IPS DF 6.9 (cell line): ENCODE data around the gene TRPM3.

Experiments
- DNase-seq: peaks from one replicate; pipeline ENCODE4 v3.0.0-alpha.2; 2013; ENCODE audit warnings: low read depth, low spot score
- H3K27ac ChIP-seq: one replicate; pipeline ENCODE4 v1.5.1; 2013; ENCODE audit warnings: low read length, control low read depth
- H3K27me3 ChIP-seq: 2 replicates; pipeline ENCODE4 v1.6.1; 2013; ENCODE audit warnings: mild to moderate bottlenecking, low read length; ENCODE audit not compliant: control insufficient read depth, insufficient read depth
- H3K36me3 ChIP-seq: 2 replicates; pipeline ENCODE4 v1.6.1; 2013; ENCODE audit warnings: low read length; ENCODE audit not compliant: control insufficient read depth, insufficient read depth
- H3K4me1 ChIP-seq: 2 replicates; pipeline ENCODE4 v1.6.1; 2013; ENCODE audit warnings: low read length; ENCODE audit not compliant: control insufficient read depth, insufficient read depth
- H3K4me3 ChIP-seq: 2 replicates; pipeline ENCODE4 v1.5.1; 2013; ENCODE audit warnings: mild to moderate bottlenecking, low read length
- H3K9me3 ChIP-seq: 2 replicates; pipeline ENCODE4 v1.6.1; 2013; ENCODE audit warnings: low read length, inconsistent platforms; ENCODE audit not compliant: control insufficient read depth, insufficient read depth
- WGBS: extraction: QIAGEN DNeasy Blood & Tissue Kit; methylation state at CpG from one replicate; pipeline ENCODE4 v1.1.7; 2013; ENCODE audit warnings: mixed read lengths, missing lambda C conversion rate; ENCODE audit not compliant: insufficient read length, insufficient coverage; 5-methylcytosine and 5-hydroxymethylcytosine counted together

TRPM3 gene

GRCh38 chr9:70934642-70935041 lies 186.8 kb downstream of the TRPM3 start:
- WGBS, result no CpG with 5 or more reads among the region's 1 CpG
- DNase-seq, result no peak

GRCh38 chr9:70933321-70933720 lies 188.1 kb downstream of the TRPM3 start:
- Histone ChIP-seq H3K9me3 (no peaks in the 10 kb centered on the region), H3K36me3 (no peaks in the 10 kb centered on the region), H3K27ac (no peak overlapping the region), H3K4me3 (no peak overlapping the region), H3K4me1 (peaks cover 4% of the 10 kb centered on the region), H3K27me3 (no peaks in the 10 kb centered on the region)
- WGBS, result 100% methylated on average over 1 of the region's 1 CpG
- no peak for DNase-seq

More at GRCh38 chr9:70934642-70935041, 186.8 kb downstream of the TRPM3 start:
- Histone ChIP-seq H3K4me1 (peaks cover 4% of the 10 kb centered on the region), H3K4me3 (no peak overlapping the region), H3K9me3 (no peaks in the 10 kb centered on the region), H3K27ac (no peak overlapping the region), H3K27me3 (no peaks in the 10 kb centered on the region), H3K36me3 (no peaks in the 10 kb centered on the region)

GRCh38 chr9:70932097-70932496 lies 189.3 kb downstream of the TRPM3 start:
- Histone ChIP-seq H3K27ac (no peak overlapping the region), H3K36me3 (no peaks in the 10 kb centered on the region), H3K4me3 (no peak overlapping the region), H3K27me3 (no peaks in the 10 kb centered on the region), H3K4me1 (peaks cover 4% of the 10 kb centered on the region), H3K9me3 (no peaks in the 10 kb centered on the region)
- WGBS, result no CpG with 5 or more reads among the region's 1 CpG
- DNase-seq, result no peak

GRCh38 chr9:70927530-70927929 lies 193.9 kb downstream of the TRPM3 start:
- no peak for DNase-seq
- H3K36me3 ChIP-seq, result no peaks in the 10 kb centered on the region
- no CpG with 5 or more reads among the region's 2 CpGs for WGBS

GRCh38 chr9:70924895-70925547 lies 196.4 kb downstream of the TRPM3 start:
- Histone ChIP-seq H3K27me3 (no peaks in the 10 kb centered on the region; the same call in 1 of the 2 replicates), H3K36me3 (no peaks in the 10 kb centered on the region), H3K4me3 (no peak overlapping the region), H3K9me3 (no peaks in the 10 kb centered on the region), H3K4me1 (no peaks in the 10 kb centered on the region; the same call in 1 of the 2 replicates), H3K27ac (no peak overlapping the region)
- WGBS, result no CpG with 5 or more reads among the region's 9 CpGs
- DNase-seq, result peak; percentile 16

More at GRCh38 chr9:70927530-70927929, 193.9 kb downstream of the TRPM3 start:
- H3K9me3 ChIP-seq, result no peaks in the 10 kb centered on the region
- peaks cover 3% of the 10 kb centered on the region; the same call in 1 of the 2 replicates for H3K4me1 ChIP-seq
- no peak overlapping the region for H3K27ac ChIP-seq
- H3K4me3 ChIP-seq, result no peak overlapping the region
- no peaks in the 10 kb centered on the region; the same call in 1 of the 2 replicates for H3K27me3 ChIP-seq

GRCh38 chr9:70924380-70924779 lies 197.0 kb downstream of the TRPM3 start:
- Histone ChIP-seq H3K9me3 (no peaks in the 10 kb centered on the region), H3K36me3 (no peaks in the 10 kb centered on the region), H3K4me1 (no peaks in the 10 kb centered on the region; the same call in 1 of the 2 replicates), H3K4me3 (no peak overlapping the region), H3K27me3 (no peaks in the 10 kb centered on the region; the same call in 1 of the 2 replicates), H3K27ac (no peak overlapping the region)
- WGBS, result no CpG with 5 or more reads among the region's 6 CpGs
- DNase-seq, result no peak

GRCh38 chr9:70923961-70924360 lies 197.5 kb downstream of the TRPM3 start:
- DNase-seq, result no peak
- Histone ChIP-seq H3K4me3 (no peak overlapping the region), H3K9me3 (no peaks in the 10 kb centered on the region), H3K27me3 (no peaks in the 10 kb centered on the region; the same call in 1 of the 2 replicates), H3K4me1 (no peaks in the 10 kb centered on the region; the same call in 1 of the 2 replicates), H3K36me3 (no peaks in the 10 kb centered on the region), H3K27ac (no peak overlapping the region)
- WGBS, result no CpG with 5 or more reads among the region's 1 CpG

- H3K27me3 ChIP-seq, result no peaks in the 10 kb centered on the region; the same call in 1 of the 2 replicates
These were observed 200.3 kb downstream of the TRPM3 start for GRCh38 chr9:70921136-70921535.

GRCh38 chr9:70917277-70917676 lies 204.1 kb downstream of the TRPM3 start:
- no peaks in the 10 kb centered on the region for H3K36me3 ChIP-seq
- DNase-seq, result no peak
- H3K27me3 ChIP-seq, result no peaks in the 10 kb centered on the region
- no peak overlapping the region for H3K4me3 ChIP-seq
- H3K9me3 ChIP-seq, result no peaks in the 10 kb centered on the region
- H3K4me1 ChIP-seq, result no peaks in the 10 kb centered on the region; the same call in 1 of the 2 replicates
- WGBS, result no CpG with 5 or more reads among the region's 7 CpGs
- no peak overlapping the region for H3K27ac ChIP-seq

More at GRCh38 chr9:70921136-70921535, 200.3 kb downstream of the TRPM3 start:
- Histone ChIP-seq H3K4me3 (no peak overlapping the region), H3K36me3 (no peaks in the 10 kb centered on the region), H3K4me1 (no peaks in the 10 kb centered on the region; the same call in 1 of the 2 replicates), H3K27ac (no peak overlapping the region), H3K9me3 (no peaks in the 10 kb centered on the region)
- no CpG with 5 or more reads among the region's 1 CpG for WGBS
- no peak for DNase-seq

GRCh38 chr9:70911791-70912190 lies 209.6 kb downstream of the TRPM3 start:
- no peaks in the 10 kb centered on the region for H3K27me3 ChIP-seq
- no peak for DNase-seq
- WGBS, result no CpG with 5 or more reads among the region's 1 CpG
- H3K4me3 ChIP-seq, result no peak overlapping the region
- no peaks in the 10 kb centered on the region for H3K36me3 ChIP-seq
- no peaks in the 10 kb centered on the region for H3K9me3 ChIP-seq
- no peak overlapping the region for H3K27ac ChIP-seq
- H3K4me1 ChIP-seq, result no peaks in the 10 kb centered on the region

GRCh38 chr9:70910598-70910997 lies 210.8 kb downstream of the TRPM3 start:
- no peak overlapping the region for H3K27ac ChIP-seq
- no peaks in the 10 kb centered on the region for H3K27me3 ChIP-seq
- DNase-seq, result no peak
- no CpG with 5 or more reads among the region's 2 CpGs for WGBS
- H3K9me3 ChIP-seq, result no peaks in the 10 kb centered on the region
- no peaks in the 10 kb centered on the region for H3K4me1 ChIP-seq
- no peaks in the 10 kb centered on the region for H3K36me3 ChIP-seq
- H3K4me3 ChIP-seq, result no peak overlapping the region
